Tibial nerve (tissue), 3 donors: Measurements from ENCODE around the gene GPRIN3.

ENCODE experiments used
- POLR2A ChIP-seq, 2 donors: fragments of 450-650 bp; IDR thresholded peaks; one replicate each; pipeline ENCODE4 v1.6.1; 2017; ENCODE audit warnings: antibody characterized with exemption in 2 of 2, mild to moderate bottlenecking in 2 of 2, moderate library complexity in 2 of 2
- TF ChIP-seq, protein P1 (sequence below), 5 experiments: fragments of 200-600 bp in 3 of 5; fragments of 450-650 bp in 2 of 5; sonication (generic) in 3 of 5; IDR thresholded peaks; one replicate each; pipeline ENCODE4 v1.5.1; 2016 to 2019; ENCODE audit warnings: antibody characterized with exemption in 5 of 5, mild to moderate bottlenecking in 3 of 5, moderate library complexity in 2 of 5

DNA sequence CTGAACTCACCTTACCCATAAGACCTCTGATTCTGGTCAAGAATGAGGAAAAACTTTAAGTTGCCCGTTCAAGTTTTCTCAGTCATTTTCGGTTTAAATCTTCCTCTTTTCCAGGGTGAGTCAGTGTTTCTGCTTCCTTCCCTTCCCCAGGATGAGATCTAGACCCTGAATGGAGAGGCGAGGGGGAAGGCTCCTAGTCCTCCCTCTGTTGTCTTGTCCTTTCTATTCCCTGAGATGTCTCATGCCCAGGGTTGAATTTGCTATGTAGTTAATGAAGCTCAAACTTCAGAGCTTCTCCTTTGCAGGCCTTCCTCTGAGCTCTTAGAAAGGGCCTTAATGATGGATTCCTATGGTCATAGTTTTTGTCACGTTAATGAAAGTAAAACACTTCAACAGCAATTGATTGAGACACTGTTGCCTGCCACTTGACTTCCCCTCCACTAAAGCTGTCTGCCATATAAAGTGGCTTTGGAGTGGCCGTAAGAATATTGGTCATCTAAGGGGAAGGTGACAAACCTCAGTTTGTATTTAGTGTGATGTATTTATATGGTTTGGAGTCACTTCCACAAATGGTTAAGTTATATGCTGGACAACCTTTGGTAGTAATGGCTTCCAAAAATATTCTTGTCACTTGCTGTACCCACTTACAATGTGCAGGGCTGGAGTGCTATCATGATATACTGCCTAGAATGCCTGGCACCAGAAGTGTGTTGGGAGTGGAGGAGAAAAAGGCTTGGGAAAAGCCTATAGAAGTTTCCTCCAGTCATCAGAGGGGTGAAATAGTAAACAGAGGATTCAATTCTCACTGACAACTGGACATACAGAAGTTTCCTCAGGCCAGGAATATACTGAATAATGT, 24.3 kb upstream of the GPRIN3 start:
- TF ChIP-seq, protein P1, sequence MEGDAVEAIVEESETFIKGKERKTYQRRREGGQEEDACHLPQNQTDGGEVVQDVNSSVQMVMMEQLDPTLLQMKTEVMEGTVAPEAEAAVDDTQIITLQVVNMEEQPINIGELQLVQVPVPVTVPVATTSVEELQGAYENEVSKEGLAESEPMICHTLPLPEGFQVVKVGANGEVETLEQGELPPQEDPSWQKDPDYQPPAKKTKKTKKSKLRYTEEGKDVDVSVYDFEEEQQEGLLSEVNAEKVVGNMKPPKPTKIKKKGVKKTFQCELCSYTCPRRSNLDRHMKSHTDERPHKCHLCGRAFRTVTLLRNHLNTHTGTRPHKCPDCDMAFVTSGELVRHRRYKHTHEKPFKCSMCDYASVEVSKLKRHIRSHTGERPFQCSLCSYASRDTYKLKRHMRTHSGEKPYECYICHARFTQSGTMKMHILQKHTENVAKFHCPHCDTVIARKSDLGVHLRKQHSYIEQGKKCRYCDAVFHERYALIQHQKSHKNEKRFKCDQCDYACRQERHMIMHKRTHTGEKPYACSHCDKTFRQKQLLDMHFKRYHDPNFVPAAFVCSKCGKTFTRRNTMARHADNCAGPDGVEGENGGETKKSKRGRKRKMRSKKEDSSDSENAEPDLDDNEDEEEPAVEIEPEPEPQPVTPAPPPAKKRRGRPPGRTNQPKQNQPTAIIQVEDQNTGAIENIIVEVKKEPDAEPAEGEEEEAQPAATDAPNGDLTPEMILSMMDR (IDR thresholded peaks at IDR 0.05): no peak
- no peak for TF ChIP-seq POLR2A (IDR thresholded peaks at IDR 0.05)
